Vagina (tissue), 2 donors: ENCODE measurements around the gene PTGR1. TPM values are rescaled to one million over a fixed set of nuclear protein-coding genes. Genes with fewer than 3 reads are reported as not detected.

Experiments
- DNase-seq, 2 donors: peaks; one replicate each; pipeline ENCODE4 v3.0.0-alpha.2; 2017; ENCODE audit errors: extremely low spot score in 2 of 2
- H3K27ac ChIP-seq: fragments of 200-600 bp; sonication (generic); one replicate; pipeline ENCODE4 v1.5.1; 2019
- H3K27me3 ChIP-seq: fragments of 200-600 bp; sonication (generic); one replicate; pipeline ENCODE4 v1.5.1; 2019
- H3K36me3 ChIP-seq, 2 donors: fragments of 200-600 bp; sonication (generic); one replicate each; pipeline ENCODE4 v1.5.1; 2017 to 2019
- H3K4me1 ChIP-seq: fragments of 200-600 bp; sonication (generic); one replicate; pipeline ENCODE4 v1.5.1; 2019
- H3K4me3 ChIP-seq, 2 donors: fragments of 200-600 bp; sonication (generic); 1 replicate in 1 of 2; 2 replicates in 1 of 2; pipeline ENCODE4 v1.5.1; 2016 to 2019
- H3K9me3 ChIP-seq: fragments of 200-600 bp; sonication (generic); one replicate; pipeline ENCODE4 v1.5.1; 2019
- POLR2A ChIP-seq, 2 donors: fragments of 450-650 bp; IDR thresholded peaks; one replicate each; pipeline ENCODE4 v1.6.1; 2017; ENCODE audit warnings: antibody characterized with exemption in 2 of 2, mild to moderate bottlenecking in 2 of 2, moderate library complexity in 2 of 2
- POLR2AphosphoS5 ChIP-seq, 2 donors: sonication (generic); formaldehyde crosslinking; IDR thresholded peaks; one replicate each; pipeline ENCODE4 v1.9.0; 2017; ENCODE audit warnings: antibody characterized with exemption in 2 of 2, mild to moderate bottlenecking in 2 of 2, low read depth in 1 of 2; ENCODE audit not compliant: insufficient read depth in 1 of 2
- intact Hi-C: fragments of 100-400 bp; cut with DNase I; formaldehyde crosslinking; loops from one replicate; pipeline ENCODE4 v1.15.1; 2023
- total RNA-seq: library from RNA; depleted of rRNA; stranded (reverse); fragments of >200 nt; gene quantifications from one replicate; pipeline ENCODE4 v1.2.3, GENCODE V29; 2016
- TF ChIP-seq, protein P1 (sequence below), 3 experiments: fragments of 450-650 bp in 2 of 3; fragments of 200-600 bp in 1 of 3; sonication (generic) in 1 of 3; IDR thresholded peaks; one replicate each; pipeline ENCODE4 v1.5.1; 2017 to 2019; ENCODE audit warnings: antibody characterized with exemption in 3 of 3, mild to moderate bottlenecking in 2 of 3, moderate library complexity in 2 of 3

PTGR1 gene
- total RNA-seq, 1 donor from 2014 or later, result 40.3 TPM

DNA sequence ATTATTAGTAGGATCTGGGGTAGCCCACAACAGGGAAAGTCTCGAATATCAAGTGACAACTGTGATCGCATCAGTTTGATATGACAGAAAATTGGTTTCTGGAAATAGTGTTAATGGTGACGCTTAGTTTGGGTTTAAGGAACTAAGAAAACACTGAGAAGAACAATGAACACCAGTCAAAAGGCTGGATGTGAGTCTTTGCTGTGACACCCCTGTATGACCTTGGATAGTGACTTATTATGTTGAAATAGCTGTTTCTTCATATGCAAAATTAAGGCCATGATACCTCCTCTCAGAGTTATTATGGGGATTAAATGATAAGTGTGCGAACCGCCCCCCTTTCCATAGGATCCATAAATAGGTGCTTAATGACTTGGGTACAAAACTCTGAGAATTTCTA lies 32.6 kb upstream of the PTGR1 start:
- Histone ChIP-seq H3K4me3 (peak overlapping the region; percentile 80 to 83), H3K27me3 (no peaks in the 10 kb centered on the region), H3K36me3 (no peaks in the 10 kb centered on the region), H3K4me1 (peaks cover 48% of the 10 kb centered on the region), H3K27ac (peak overlapping the region; percentile 86), H3K9me3 (no peaks in the 10 kb centered on the region)
- intact Hi-C loops, result no loop called here
- no peak for DNase-seq
- TF ChIP-seq POLR2A (IDR thresholded peaks at IDR 0.05), result no peak
- no peak for TF ChIP-seq POLR2AphosphoS5 (IDR thresholded peaks at IDR 0.05; ENCODE audit: insufficient read depth in 1 of 2, low read depth in 1 of 2)
- TF ChIP-seq, protein P1, sequence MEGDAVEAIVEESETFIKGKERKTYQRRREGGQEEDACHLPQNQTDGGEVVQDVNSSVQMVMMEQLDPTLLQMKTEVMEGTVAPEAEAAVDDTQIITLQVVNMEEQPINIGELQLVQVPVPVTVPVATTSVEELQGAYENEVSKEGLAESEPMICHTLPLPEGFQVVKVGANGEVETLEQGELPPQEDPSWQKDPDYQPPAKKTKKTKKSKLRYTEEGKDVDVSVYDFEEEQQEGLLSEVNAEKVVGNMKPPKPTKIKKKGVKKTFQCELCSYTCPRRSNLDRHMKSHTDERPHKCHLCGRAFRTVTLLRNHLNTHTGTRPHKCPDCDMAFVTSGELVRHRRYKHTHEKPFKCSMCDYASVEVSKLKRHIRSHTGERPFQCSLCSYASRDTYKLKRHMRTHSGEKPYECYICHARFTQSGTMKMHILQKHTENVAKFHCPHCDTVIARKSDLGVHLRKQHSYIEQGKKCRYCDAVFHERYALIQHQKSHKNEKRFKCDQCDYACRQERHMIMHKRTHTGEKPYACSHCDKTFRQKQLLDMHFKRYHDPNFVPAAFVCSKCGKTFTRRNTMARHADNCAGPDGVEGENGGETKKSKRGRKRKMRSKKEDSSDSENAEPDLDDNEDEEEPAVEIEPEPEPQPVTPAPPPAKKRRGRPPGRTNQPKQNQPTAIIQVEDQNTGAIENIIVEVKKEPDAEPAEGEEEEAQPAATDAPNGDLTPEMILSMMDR (IDR thresholded peaks at IDR 0.05), result no peak

DNA sequence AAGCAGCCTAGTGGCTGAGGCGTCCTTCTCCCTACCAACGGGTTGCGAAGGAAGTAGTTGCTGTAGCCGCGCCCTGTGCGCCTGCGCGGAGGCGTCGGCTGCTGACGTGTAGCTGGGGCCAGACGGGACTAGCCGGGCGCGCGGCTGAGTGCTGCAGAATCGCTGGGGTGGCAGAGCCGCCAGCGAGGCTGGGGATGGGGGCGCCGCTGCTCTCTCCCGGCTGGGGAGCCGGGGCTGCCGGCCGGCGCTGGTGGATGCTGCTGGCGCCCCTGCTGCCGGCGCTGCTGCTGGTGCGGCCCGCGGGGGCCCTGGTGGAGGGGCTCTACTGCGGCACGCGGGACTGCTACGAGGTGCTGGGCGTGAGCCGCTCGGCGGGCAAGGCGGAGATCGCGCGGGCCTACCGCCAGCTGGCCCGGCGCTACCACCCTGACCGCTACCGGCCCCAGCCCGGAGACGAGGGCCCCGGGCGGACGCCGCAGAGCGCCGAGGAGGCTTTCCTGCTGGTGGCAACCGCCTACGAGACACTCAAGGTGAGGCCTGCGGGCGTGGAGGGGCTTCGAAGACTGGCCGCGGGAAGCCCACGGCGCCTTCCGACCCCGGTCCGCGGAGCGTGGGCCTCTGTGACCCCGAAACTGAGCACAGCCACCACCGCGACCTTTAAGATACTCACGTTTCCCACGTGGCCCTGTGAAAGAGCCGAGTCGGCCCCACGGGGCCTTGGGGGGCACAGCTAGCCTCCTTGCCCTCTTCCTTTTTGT lies 31.9 kb upstream of the PTGR1 start, which contains the start of gene DNAJC25:
Gene DNAJC25, plus strand, starts transcription at position 121 of the 758 bp plus-strand sequence. Its CDS starts 74 bp downstream, at position 195.
- Histone ChIP-seq H3K4me3 (peak within 1 kb of the TSS; percentile 80 to 83), H3K9me3 (no peaks in the 10 kb centered on the region), H3K27me3 (no peaks in the 10 kb centered on the region), H3K27ac (peak within 1 kb of the TSS; percentile 86), H3K36me3 (no peaks in the 10 kb centered on the region), H3K4me1 (peaks cover 48% of the 10 kb centered on the region)
- intact Hi-C loops, result no loop called here
- TF ChIP-seq POLR2AphosphoS5 (IDR thresholded peaks at IDR 0.05; ENCODE audit: insufficient read depth in 1 of 2, low read depth in 1 of 2) (peak; percentile 90 to 95), POLR2A (IDR thresholded peaks at IDR 0.05) (peak; percentile 93 to 99)
- TF ChIP-seq, protein P1 (IDR thresholded peaks at IDR 0.05), result no peak
- DNase-seq, result peak; percentile 98 to 99

DNA sequence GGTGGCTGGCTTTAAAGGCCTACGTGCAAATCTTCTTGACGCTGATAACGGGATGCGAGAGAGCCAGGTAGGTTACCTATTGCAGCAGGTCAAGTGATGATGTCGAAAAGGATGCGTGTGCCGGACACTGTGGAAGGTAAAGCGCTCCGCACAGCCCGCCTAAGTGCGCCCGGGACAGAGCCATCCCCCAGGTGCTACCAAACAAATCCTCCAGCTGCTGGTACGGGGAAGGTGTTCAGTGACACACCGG lies 31.4 kb upstream of the PTGR1 start:
- no peak for DNase-seq
- no peaks in the 10 kb centered on the region for H3K27me3 ChIP-seq
- TF ChIP-seq POLR2AphosphoS5 (IDR thresholded peaks at IDR 0.05; ENCODE audit: insufficient read depth in 1 of 2, low read depth in 1 of 2), result no peak
- H3K36me3 ChIP-seq, result no peaks in the 10 kb centered on the region
- H3K4me3 ChIP-seq, result peak overlapping the region; percentile 80 to 83
- no peak overlapping the region for H3K27ac ChIP-seq
- intact Hi-C loops, result no loop called here
- peaks cover 48% of the 10 kb centered on the region for H3K4me1 ChIP-seq
- H3K9me3 ChIP-seq, result no peaks in the 10 kb centered on the region

DNA sequence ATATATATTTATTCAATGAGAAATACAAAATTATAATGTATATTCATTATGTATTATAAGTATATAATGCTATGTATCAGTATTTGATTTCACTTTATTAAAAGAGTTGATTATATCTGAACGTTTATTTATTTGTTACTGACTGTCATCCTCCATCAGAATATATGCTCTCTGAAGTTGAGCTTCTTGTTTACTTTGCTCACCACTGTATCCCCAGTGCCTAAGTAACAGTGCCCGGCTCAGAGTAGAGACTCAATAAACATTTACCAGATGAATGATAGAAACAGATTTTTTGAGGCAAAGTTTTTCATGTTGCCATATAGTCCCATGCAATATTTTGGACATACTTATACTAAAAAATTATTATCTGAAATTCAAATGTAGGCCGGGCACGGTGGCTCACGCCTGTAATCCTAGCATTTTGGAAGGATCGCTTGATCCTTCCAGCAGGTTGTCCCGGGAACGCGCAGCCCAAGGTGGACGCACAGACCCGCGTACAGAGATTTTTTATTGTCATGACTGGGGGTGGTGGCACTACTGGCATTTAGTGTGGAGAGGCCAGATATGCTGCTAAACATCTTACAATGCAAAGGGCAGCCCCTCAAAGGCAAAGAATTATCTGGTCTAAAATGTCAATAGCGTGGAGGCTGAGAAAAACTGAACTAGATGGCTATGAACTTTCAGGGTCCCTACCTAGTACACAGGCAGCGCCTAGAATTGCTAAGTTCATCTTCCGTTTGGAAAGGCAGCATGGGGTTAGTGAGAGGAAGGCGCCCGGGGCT lies 30.9 kb upstream of the PTGR1 start:
- intact Hi-C loops, result no loop called here
- Histone ChIP-seq H3K4me1 (peaks cover 43% of the 10 kb centered on the region), H3K36me3 (no peaks in the 10 kb centered on the region), H3K9me3 (no peaks in the 10 kb centered on the region), H3K27me3 (no peaks in the 10 kb centered on the region), H3K4me3 (peak overlapping the region; percentile 80 to 83), H3K27ac (no peak overlapping the region)
- no peak for TF ChIP-seq POLR2A (IDR thresholded peaks at IDR 0.05)
- TF ChIP-seq, protein P1 (IDR thresholded peaks at IDR 0.05), result no peak
- TF ChIP-seq POLR2AphosphoS5 (IDR thresholded peaks at IDR 0.05; ENCODE audit: insufficient read depth in 1 of 2, low read depth in 1 of 2), result no peak
- DNase-seq, result no peak

DNA sequence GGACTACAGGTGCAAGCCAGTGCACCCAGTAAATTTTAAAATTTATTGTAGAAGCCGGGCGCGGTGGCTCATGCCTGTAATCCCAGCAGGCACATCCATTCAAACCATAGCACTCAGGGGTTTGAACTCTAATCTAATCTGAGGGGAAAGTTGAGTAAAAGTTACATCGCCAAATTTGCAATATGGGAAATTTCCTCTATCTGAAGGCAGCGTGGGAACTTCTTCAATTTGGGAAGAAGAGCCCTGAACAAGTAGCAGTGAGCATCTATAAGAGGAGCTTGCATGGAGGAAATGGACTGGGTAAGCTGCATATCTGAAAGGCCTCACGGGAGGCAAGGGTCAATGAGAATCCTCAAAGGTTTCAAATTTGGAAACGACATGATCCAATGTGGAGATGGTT lies 29.0 kb upstream of the PTGR1 start:
- Histone ChIP-seq H3K27ac (no peak overlapping the region), H3K4me3 (no peak overlapping the region), H3K27me3 (no peaks in the 10 kb centered on the region), H3K4me1 (peaks cover 23% of the 10 kb centered on the region), H3K9me3 (no peaks in the 10 kb centered on the region), H3K36me3 (no peaks in the 10 kb centered on the region)
- intact Hi-C loops, result no loop called here
- TF ChIP-seq, protein P1 (IDR thresholded peaks at IDR 0.05), result no peak
- TF ChIP-seq POLR2AphosphoS5 (IDR thresholded peaks at IDR 0.05; ENCODE audit: insufficient read depth in 1 of 2, low read depth in 1 of 2), result no peak
- TF ChIP-seq POLR2A (IDR thresholded peaks at IDR 0.05), result no peak
- DNase-seq, result no peak
